HPDE6-E6E7 (cell line): ENCODE results near the gene TBL3.
"Not testable (repeated sequence)": the region's sequence is repeated elsewhere in the genome, so short reads cannot be mapped to it uniquely, and the experiment has no call there.

Experiments
- DNase-seq: peaks from one replicate; pipeline ENCODE4 v3.0.0; 2011; ENCODE audit warnings: missing footprints; ENCODE audit errors: extremely low spot score

TBL3 gene

GRCh38 chr16:1942810-1943726 is 28.8 kb upstream of the TBL3 start, which contains the start of gene MSRB1:
TSS of gene MSRB1 (minus strand) at chr16:1943199. CDS start at chr16:1943156, 43 bp downstream.
- DNase-seq, result peak; percentile 96

DNA sequence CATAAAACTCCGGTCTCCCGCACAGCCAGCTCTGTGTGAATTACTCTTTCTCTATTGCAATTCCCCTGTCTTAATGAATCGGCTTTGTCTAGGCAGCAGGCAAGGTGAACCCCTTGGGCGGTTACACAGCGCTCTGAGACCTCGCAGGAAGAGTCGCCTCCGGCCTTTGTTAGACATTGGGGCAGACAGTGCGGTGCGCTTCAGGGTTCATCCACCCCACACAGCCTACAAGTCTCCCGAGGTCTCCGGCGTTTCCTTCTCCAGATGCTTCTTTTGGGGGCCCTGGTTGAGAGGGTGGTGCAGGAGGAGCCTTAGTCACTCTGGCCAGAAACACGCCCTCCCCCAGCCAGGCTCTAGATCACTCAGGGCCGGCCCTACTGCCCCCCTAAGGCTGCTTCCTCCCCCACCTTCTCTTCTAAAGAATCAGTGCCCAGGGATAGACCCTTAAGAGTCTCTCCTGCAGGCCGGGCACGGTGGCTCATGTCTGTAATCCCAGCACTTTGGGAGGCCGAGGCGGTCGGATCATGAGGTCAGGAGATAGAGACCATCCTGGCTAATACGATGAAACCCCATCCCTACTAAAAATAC is 27.1 kb upstream of the TBL3 start:
- DNase-seq, result no peak

GRCh38 chr16:1945559-1946391 is 26.1 kb upstream of the TBL3 start:
- no peak for DNase-seq

DNA sequence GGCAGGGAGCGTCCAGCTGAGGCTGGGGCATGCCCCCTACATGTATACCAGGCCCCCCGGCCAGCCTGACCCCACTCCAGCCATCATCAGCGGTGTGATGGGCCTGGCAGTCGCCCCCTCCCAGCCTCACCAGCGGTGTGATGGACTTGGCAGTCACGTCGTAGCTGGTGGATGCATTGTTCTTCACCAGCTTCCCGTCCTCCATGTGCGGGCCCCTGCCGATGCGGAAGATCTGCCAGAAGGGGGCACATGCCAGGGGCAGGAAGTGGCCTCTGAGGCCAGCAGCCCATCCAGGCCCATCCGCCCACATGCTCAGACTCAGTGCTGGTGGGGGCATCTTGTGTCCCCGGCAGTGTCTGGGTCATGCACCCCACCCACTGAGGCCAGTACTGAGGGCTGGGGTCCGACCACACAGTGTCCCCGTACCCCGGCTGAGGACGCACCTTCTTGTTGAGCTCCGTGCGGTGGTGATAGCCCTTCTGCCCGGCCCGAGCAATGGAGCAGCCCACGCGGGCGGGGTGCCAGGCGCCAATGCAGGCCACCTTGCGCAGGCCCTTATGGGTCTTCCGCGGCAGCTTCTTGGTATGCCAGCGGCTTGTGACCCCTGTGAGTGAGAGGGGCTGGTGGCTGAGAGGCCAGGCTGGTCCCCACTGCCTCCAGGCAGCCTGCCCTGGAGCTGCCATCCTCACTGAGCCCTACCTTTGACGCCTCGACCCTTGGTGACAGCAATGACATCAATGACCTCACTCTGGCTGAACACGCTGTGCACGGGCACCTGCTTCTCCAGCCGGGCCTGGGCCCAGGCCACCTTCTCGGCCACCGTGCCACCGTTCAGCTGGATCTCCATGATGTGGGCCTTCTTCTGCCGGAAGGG is 25.1 kb upstream of the TBL3 start:
- DNase-seq, result no peak

GRCh38 chr16:1947369-1947670 is 24.5 kb upstream of the TBL3 start:
- DNase-seq, result no peak

GRCh38 chr16:1949507-1949906 is 22.3 kb upstream of the TBL3 start:
- no peak for DNase-seq

DNA sequence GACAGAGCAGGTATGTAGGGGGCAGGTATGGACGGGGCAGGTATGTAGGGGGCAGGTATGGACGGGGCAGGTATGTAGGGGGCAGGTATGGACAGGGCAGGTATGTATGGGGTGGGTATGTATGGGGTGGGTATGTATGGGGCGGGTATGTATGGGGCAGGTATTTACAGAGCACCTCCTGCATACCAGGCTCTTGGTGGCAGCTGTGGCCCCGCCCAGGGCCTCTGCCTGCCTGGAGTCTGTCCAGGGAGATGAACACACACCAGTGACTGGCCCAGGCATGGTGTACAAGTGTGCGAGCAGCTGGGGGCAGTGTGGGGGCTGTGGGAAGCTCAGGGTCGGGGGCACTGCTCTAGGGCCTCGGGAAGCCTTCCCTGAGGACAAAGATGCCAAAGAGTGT is 21.8 kb upstream of the TBL3 start:
- DNase-seq, result no peak

- DNase-seq, result no peak
Observed at GRCh38 chr16:1950559-1950958, 21.3 kb upstream of the TBL3 start.

DNA sequence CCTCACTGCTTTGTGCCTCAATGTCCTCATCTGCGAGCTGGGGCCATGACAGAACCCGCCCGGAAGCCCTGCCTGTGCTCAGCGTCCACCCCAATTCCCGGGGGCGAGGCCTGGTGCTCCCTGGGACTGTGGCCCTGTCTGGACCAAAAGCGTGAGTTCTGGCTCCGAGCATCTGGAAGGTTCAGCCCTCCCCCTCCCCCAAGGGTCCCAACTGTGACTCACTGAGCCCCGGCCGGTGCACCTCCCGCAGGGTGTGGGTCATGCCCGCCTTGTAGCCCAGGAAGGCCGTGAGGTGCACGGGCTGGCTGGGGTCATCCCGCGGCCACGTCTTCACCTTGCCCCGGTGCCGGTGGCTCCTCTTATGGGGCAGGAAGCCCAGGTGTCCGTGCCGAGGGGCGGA is 18.1 kb upstream of the TBL3 start:
- DNase-seq, result no peak

GRCh38 chr16:1957434-1958142 is 14.3 kb upstream of the TBL3 start:
- DNase-seq, result not testable (repeated sequence)

- not testable (repeated sequence) for DNase-seq
Observed at GRCh38 chr16:1958143-1958491, 13.7 kb upstream of the TBL3 start.

DNA sequence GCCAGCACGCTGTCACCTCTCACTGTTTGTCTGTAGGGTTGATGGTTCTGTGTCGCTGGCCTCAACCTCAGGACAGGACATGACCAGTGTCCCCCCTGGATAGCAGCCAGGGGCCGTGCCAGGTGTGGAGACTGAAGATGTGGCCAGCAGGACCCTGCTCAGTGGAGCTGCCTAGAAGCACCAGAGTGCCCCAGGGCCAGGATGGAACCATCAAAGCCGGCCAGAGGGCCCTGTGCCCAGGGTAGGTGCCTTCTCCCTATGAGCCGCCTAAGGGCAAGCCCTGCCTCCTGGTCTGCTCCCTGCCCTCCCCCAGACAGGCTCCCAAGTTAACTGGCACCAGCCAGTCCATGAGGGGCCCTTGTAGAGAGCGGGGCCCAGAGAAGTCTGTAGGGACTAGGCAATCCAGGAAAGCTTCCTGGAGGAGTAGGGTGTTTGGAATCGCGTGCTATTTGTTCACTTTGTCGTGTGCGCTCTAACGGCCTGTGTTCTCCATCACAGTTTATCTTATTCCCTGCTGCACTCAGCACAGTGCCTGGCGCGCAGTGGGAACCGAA is 13.1 kb upstream of the TBL3 start:
- no peak for DNase-seq

- peak; percentile 69 for DNase-seq
Observed at GRCh38 chr16:1959269-1960039, 12.4 kb upstream of the TBL3 start, which contains the start of gene NDUFB10. TSS of gene NDUFB10 (plus strand) at chr16:1959538. CDS start at chr16:1959625, 87 bp downstream.

GRCh38 chr16:1960665-1961630 is 10.9 kb upstream of the TBL3 start:
- no peak for DNase-seq

GRCh38 chr16:1961651-1962067 is 10.2 kb upstream of the TBL3 start:
- no peak for DNase-seq

DNA sequence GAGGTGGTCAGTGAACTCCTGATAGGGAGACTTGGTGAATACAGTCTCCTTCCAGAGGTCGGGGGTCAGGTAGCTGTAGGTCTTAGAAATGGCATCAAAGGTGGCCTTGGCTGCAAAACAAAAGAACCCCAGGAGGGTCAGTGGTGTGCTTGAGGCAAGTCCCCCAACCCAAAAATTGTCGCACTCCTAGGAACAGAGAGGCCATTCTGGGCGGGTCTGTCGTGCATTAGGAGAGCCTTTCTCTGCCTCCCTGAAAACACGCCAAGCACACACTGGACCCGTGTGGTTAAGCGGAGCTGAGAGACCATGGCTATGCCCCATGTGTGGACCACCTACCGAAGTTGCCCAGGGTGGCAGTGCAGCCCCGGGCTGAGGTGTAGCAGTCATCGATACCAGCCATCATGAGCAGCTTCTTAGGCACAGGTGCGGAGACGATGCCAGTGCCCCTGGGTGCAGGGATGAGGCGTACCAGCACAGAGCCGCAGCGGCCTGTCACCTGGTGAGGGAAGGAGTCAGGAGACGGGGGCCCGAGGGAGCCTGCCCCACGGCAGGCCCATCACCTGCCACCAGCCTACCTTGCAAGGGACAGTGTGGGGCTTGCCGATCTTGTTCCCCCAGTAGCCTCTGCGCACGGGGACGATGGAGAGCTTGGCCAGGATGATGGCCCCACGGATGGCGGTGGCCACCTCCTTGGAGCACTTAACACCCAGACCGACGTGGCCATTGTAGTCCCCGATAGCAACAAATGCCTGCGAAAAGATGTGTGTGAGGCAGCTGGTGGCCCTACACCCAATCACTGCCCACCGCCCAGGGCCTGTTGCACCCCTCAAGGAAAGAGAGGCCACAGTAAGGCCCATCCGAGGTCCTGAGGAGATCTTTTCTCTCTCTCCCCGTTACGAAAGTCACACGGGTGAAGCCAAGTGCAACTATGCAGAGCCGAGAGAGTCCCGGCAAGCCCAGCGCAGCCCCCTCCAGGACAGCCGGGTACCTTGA is 9.4 kb upstream of the TBL3 start:
- not testable (repeated sequence) for DNase-seq

DNA sequence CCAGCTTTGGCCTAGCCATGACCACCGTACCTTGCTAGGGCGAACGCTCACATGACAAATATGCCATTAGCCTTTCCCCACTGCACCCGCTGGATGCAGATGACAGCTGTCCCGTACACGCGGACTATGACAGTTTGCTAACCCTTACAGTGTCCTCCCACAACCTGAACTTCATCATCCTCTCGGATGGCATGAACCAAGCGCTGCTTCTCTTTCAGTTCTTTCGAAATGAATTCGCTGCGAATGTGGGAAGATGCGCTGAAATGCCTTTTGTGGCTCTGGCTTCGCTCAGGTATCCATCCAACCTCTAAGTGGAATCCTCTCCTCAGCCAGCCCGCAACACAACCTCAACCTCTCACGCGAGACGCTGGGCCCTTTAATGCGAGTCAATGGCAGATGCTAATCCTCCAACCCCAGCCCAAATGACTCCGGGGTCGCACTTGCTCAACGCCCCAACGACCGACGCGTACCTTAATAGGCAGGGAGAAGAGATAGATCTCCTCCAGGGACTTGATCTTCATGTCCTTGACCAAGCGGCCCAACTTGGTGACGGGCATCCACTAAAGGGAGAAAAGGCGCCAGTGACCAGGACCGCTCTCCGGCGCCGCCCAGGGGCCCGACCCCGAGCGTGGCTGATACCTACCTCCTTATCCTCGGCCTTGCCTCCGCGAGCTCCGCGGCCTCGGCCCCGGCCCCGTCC is 7.9 kb upstream of the TBL3 start:
- DNase-seq, result no peak
